OCI-LY1 (cell line): ENCODE data around the gene ENTR1.

Source experiments
- H2AFZ ChIP-seq: fragments of 200-600 bp; sonication (generic), shearing (Covaris generic); 2 replicates; pipeline ENCODE4 v1.6.0; 2014; ENCODE audit warnings: antibody characterized with exemption, mild to moderate bottlenecking, low read length
- H3F3A ChIP-seq: fragments of 200-600 bp; sonication (generic), shearing (Covaris generic); 2 replicates; pipeline ENCODE4 v1.6.0; 2014; ENCODE audit warnings: mild to moderate bottlenecking, antibody characterized with exemption, low read length, moderate library complexity; ENCODE audit not compliant: insufficient read depth
- H3K27ac ChIP-seq: fragments of 200-600 bp; sonication (generic); 2 replicates; pipeline ENCODE4 v1.5.1; 2014; ENCODE audit warnings: low read length, mixed run types, mild to moderate bottlenecking, low read depth; ENCODE audit not compliant: poor library complexity, severe bottlenecking
- H3K27me3 ChIP-seq: fragments of 200-600 bp; sonication (generic); 2 replicates; pipeline ENCODE4 v1.6.0; 2014; ENCODE audit warnings: antibody characterized with exemption, mild to moderate bottlenecking, low read length, moderate library complexity; ENCODE audit not compliant: insufficient read depth
- H3K36me3 ChIP-seq: fragments of 200-600 bp; sonication (generic); 2 replicates; pipeline ENCODE4 v1.6.1; 2014; ENCODE audit warnings: mild to moderate bottlenecking, antibody characterized with exemption, low read length, moderate library complexity, mixed read lengths; ENCODE audit not compliant: insufficient read depth
- H3K4me1 ChIP-seq: fragments of 200-600 bp; sonication (generic); 2 replicates; pipeline ENCODE4 v1.5.1; 2014; ENCODE audit warnings: mild to moderate bottlenecking, low read length, moderate library complexity; ENCODE audit not compliant: insufficient read depth, severe bottlenecking
- H3K4me2 ChIP-seq: fragments of 200-600 bp; sonication (generic), shearing (Covaris generic); 2 replicates; pipeline ENCODE4 v1.6.1; 2014; ENCODE audit warnings: low read length
- H3K4me3 ChIP-seq: fragments of 200-600 bp; sonication (generic); 2 replicates; pipeline ENCODE4 v1.5.1; 2014; ENCODE audit warnings: low read length, low read depth, mild to moderate bottlenecking, mixed read lengths; ENCODE audit not compliant: poor library complexity, severe bottlenecking
- H3K79me2 ChIP-seq: fragments of 200-600 bp; shearing (Covaris generic); 2 replicates; pipeline ENCODE4 v1.6.1; 2016; ENCODE audit warnings: mixed run types, low read length, mixed read lengths; ENCODE audit not compliant: insufficient read depth
- H3K9ac ChIP-seq: fragments of 200-600 bp; sonication (generic), shearing (Covaris generic); 2 replicates; pipeline ENCODE4 v1.6.1; 2014; ENCODE audit warnings: mild to moderate bottlenecking, low read length, mixed read lengths
- H3K9me2 ChIP-seq: fragments of 200-600 bp; sonication (generic), shearing (Covaris generic); 2 replicates; pipeline ENCODE4 v1.6.1; 2014; ENCODE audit warnings: low read depth, mild to moderate bottlenecking, low read length, mixed read lengths
- H3K9me3 ChIP-seq: fragments of 200-600 bp; shearing (Covaris generic); 2 replicates; pipeline ENCODE4 v1.6.1; 2014; ENCODE audit warnings: low read length, mixed read lengths
- H4K20me1 ChIP-seq: fragments of 200-600 bp; sonication (generic), shearing (Covaris generic); 2 replicates; pipeline ENCODE4 v1.6.0; 2016; ENCODE audit warnings: mild to moderate bottlenecking, low read length; ENCODE audit not compliant: insufficient read depth
- CTCF ChIP-seq: fragments of 200-600 bp; sonication (generic), shearing (Covaris generic); IDR thresholded peaks from 2 replicates; pipeline ENCODE4 v1.5.1; 2017; ENCODE audit warnings: mild to moderate bottlenecking, antibody characterized with exemption, low read length, moderate library complexity, mixed read lengths
- EZH2 ChIP-seq: fragments of 200-600 bp; sonication (generic), shearing (Covaris generic); IDR thresholded peaks from 2 replicates; pipeline ENCODE4 v1.8.0; 2017; ENCODE audit warnings: borderline replicate concordance, mixed run types, mild to moderate bottlenecking, antibody characterized with exemption, low read length, moderate library complexity, mixed read lengths

Gene ENTR1

GRCh38 chr9:136401173-136401922 is 9.1 kb downstream of the ENTR1 start:
- Histone ChIP-seq H3K4me3 (no peak overlapping the region), H3K79me2 (peaks cover 18% of the 10 kb centered on the region), H3K4me1 (peaks cover 20% of the 10 kb centered on the region), H2AFZ (no peak overlapping the region), H3K4me2 (no peak overlapping the region), H3K9me3 (no peaks in the 10 kb centered on the region), H3K9ac (no peak overlapping the region), H3K27ac (no peak overlapping the region), H3F3A (no peaks in the 10 kb centered on the region), H3K9me2 (no peaks in the 10 kb centered on the region), H3K36me3 (peaks cover 66% of the 10 kb centered on the region), H4K20me1 (no peaks in the 10 kb centered on the region), H3K27me3 (no peaks in the 10 kb centered on the region)
- TF ChIP-seq EZH2 (no peak), CTCF (no peak)

GRCh38 chr9:136400038-136400834 is 10.2 kb downstream of the ENTR1 start, which contains the start of gene SNAPC4:
Gene SNAPC4, minus strand, starts transcription at chr9:136400170. Its CDS starts 1,742 bp downstream, at chr9:136398428.
- Histone ChIP-seq H3K4me2 (peak within 1 kb of the TSS; percentile 99), H3K9ac (peak within 1 kb of the TSS; percentile 96), H3K27ac (no peak within 1 kb of the TSS), H4K20me1 (no peaks in the 10 kb centered on the region), H3K79me2 (peaks cover 18% of the 10 kb centered on the region), H3K4me1 (peaks cover 20% of the 10 kb centered on the region), H3K4me3 (peak within 1 kb of the TSS; percentile 99), H3F3A (no peaks in the 10 kb centered on the region), H3K27me3 (no peaks in the 10 kb centered on the region), H2AFZ (no peak within 1 kb of the TSS), H3K9me2 (no peaks in the 10 kb centered on the region), H3K36me3 (peaks cover 67% of the 10 kb centered on the region), H3K9me3 (no peaks in the 10 kb centered on the region)
- TF ChIP-seq EZH2 (no peak), CTCF (peak; percentile 88)

GRCh38 chr9:136399176-136400037 is 11.0 kb downstream of the ENTR1 start:
- Histone ChIP-seq H3K79me2 (peaks cover 18% of the 10 kb centered on the region), H3K4me3 (peak overlapping the region; percentile 99), H3K4me2 (peak overlapping the region; percentile 99), H4K20me1 (no peaks in the 10 kb centered on the region), H3F3A (no peaks in the 10 kb centered on the region), H3K9ac (peak overlapping the region; percentile 96), H2AFZ (no peak overlapping the region), H3K9me3 (no peaks in the 10 kb centered on the region), H3K36me3 (peaks cover 67% of the 10 kb centered on the region), H3K4me1 (peaks cover 20% of the 10 kb centered on the region), H3K27me3 (no peaks in the 10 kb centered on the region), H3K9me2 (no peaks in the 10 kb centered on the region), H3K27ac (no peak overlapping the region)
- no peak for TF ChIP-seq CTCF
- TF ChIP-seq EZH2: no peak
